GM19463 (cell line): Measurements from ENCODE around the gene RHOT2.

Source experiments
- ATAC-seq: cut with Tn5 transposase; IDR thresholded peaks from one replicate; pipeline ENCODE4 v1.9.1; 2021; ENCODE audit warnings: mild to moderate bottlenecking, moderate library complexity; ENCODE audit not compliant: unreplicated experiment

The RHOT2 gene

DNA sequence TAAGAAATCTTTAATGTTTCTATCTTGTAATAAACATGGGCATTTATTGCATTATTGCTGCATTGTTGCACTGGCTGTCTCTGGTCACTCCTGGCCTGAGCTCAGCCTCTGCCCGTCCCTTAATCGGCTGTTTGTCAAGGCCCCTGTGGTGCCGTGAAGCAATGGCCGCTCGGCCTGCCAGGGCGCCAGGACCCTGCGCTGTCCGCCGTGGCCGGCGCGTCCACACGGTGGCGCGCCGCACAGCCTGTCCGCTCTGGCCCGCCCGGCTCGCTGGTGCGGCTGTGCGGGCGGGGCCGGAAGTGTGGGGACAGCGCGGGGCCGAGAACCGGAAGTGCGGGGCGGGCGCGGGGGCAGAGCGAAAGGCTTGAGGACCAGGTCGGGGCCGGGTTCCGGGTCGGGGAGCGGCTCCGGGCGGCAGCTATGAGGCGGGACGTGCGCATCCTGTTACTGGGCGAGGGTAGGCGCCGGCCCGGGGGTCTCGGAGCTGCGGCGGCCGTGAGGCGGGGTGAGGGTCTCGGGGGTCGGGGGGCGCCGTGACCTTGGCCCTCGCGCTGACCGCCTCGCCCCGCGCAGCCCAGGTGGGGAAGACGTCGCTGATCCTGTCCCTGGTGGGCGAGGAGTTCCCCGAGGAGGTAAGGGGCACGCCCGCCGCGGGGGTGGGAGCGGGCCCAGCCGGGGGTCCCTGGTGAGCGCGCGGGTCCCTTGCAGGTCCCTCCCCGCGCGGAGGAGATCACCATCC is at the start of gene RHOT2:
TSS of gene RHOT2 (plus strand) at position 353 of the 739 bp plus-strand sequence. CDS start at position 421, 68 bp downstream.
- ATAC-seq, result peak; percentile 92

- ATAC-seq, result no peak
Observed at GRCh38 chr16:619476-620100, 48.3 kb upstream of the RHOT2 start.

GRCh38 chr16:620700-621525 is 47.0 kb upstream of the RHOT2 start:
- no peak for ATAC-seq

DNA sequence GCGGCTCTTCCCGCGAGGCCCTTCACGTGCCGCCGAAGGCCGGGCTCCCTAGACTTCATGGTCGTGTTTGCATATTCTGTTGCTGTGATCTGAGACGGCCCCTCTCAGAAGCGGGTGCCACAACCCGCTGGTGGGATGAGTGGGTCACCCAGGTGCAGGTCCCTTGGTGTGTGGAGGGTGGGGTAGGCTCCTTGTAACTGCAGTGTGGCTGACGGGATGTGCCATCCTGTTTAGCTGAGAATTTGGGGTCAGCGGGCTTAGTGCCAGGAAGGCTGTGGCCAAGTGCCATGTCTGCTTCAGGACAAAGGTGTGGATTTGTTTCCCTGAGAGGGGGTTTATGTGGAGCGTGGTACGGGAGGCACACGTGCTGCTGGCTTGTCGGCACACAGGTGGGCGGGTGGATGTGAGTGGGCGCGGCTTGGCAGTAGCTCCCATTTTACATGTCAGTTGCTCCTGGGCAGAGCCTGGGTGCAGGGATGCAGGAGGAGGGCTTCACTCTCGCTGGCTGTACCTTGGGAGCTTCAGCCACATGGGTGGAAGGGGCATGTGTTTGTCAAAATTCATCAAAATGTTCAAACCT is 46.3 kb upstream of the RHOT2 start:
- ATAC-seq, result no peak

DNA sequence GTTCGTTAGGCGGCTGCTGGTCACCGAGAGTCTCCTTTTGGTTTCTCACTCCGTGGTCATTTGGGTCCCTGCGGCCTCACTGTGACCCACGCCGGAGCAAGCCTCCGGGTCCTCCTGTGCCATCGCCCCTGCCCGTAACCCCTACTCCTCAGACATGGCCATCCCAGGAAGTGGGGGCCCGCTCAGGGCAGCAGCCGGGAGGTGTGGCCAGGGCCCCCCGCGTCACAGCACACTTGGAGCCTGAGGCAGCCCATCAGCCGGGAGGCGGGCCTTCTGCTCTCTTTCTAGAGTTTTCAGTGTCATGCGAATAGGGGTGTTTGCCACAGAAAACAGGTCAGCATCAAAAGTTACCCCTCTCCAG is 45.0 kb upstream of the RHOT2 start:
- ATAC-seq, result no peak

DNA sequence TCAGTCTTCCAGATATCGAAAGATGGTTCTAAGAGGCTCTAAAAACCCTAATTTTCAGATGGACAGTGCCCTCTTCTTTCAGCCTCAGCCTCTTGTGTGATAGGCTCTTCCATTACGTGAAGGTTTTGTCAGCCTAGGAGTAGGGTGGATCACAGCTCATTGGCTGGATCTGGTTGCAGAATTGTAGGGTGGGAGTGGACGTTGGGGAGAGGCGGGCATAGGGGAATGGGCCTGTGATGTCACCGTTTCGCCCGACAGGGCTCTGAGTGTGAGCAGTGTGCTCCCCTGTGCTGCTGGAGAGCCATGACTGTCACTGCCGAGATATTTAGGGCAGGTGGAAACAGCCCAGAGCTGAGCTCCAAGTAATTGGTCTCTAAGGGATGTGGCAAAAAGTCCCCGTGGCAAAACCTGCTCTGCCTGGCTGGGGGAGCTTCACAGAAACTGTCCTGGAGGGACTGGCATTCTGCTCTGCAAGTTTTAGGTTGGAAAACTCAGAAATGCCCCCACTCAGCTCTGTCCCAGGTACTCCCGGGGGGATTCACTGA is 43.3 kb upstream of the RHOT2 start:
- no peak for ATAC-seq

- no peak for ATAC-seq
Observed at GRCh38 chr16:625117-625976, 42.6 kb upstream of the RHOT2 start.

DNA sequence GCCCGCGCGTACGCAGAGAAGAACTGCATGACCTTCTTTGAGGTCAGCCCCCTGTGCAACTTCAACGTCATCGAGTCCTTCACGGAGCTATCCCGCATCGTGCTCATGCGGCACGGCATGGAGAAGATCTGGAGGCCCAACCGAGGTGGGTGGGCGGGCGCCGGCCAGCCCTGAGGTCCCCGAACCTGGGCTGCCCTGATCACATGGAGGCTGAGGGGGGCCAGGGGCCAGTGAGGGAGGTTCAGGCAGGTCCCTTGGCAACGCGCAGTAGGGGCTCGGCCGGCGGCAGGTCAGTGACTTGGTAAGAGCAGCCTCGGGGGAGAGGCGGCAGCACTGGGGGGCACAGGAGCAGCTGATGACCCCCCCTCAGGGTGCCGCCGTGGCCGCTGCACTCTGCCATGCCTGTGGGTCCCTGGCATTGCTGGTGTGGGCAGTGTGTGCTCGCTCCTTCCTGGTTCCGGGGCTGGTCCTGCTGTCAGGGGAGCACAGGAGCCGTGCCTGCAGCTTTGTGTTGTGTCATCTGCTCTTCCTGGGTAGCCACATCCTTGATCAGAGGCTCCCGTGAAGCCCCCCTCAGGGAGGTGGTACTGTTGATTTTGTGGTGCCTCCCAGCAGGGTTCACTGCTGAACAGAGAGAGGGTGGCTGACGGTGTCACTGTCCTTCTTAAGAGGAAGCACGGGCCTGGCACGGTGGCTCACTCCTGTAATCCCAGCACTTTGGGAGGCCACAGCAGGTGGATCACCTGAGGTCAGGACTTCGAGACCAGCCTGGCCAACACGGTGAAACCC is 41.8 kb upstream of the RHOT2 start:
- no peak for ATAC-seq

- no peak for ATAC-seq
Observed at GRCh38 chr16:626787-627453, 41.0 kb upstream of the RHOT2 start.

DNA sequence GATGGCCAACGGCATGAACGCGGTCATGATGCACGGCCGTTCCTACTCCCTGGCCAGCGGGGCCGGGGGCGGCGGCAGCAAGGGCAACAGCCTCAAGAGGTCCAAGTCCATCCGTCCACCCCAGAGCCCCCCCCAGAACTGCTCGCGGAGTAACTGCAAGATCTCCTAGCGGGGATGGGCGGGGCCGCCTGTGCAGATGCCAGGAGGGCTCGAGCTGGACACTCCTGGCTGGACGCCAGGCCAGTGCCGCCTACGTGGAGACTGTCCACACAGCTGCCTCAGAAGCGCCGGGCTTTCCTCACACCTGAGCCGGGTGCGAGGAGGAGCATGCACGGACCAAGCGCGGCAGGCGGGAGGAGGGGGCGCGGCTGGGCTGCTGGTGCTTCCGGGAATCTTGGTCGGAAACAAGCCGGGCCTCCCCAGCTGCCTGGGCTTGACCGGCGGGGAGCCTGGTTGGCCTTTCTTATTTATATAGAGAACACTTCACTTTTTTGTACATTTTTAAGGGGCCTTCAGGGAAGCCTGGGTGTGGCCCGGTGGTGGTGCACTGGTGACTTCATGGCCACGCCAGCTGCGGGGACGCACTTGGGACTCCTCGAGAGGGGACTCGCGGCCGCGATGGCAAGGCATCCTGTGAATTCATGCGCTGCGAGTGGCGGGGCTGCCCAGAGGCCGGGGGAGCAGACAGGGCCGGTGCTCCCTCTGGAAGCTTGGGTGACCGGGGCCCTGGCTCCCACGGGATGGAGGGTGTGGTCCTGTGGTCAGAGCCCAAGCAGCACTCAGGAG is 40.3 kb upstream of the RHOT2 start:
- ATAC-seq, result no peak

DNA sequence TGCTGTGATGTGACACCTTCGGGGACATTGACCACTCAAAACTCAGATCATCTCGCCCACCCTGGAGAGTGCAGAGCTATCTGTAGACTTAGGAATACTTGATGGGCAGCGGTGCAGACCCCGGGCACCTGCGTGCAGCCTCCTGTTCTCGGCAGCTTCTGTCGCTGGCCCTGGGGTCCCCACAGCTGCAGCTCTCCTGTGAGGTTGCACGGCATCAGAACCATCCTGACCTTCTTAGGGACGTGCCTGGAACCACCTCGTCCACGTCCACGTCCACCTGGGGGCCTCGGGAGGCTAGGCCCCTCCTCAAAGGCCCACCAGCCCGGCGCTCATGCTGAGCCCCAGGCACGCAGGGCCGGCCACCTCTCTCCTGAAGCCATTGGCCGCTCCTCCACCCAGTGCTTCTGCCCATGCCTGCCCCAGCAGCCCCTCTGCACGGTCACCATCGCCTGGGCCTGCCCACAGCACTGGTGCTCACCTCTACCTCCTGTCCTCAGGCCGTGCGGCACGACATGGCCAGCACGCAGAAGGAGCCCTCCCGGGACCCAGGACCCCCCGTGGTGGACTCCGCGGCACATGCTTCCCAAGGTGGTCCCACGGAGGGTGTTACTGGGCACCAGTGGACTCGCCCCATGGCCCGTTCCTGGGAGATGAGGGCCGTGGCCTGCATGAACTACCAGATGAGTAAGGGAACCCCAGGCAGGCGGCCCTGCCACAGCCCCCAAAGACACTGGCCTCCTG is 39.4 kb upstream of the RHOT2 start:
- ATAC-seq, result no peak

- no peak for ATAC-seq
Observed at GRCh38 chr16:629185-629832, 38.6 kb upstream of the RHOT2 start.

DNA sequence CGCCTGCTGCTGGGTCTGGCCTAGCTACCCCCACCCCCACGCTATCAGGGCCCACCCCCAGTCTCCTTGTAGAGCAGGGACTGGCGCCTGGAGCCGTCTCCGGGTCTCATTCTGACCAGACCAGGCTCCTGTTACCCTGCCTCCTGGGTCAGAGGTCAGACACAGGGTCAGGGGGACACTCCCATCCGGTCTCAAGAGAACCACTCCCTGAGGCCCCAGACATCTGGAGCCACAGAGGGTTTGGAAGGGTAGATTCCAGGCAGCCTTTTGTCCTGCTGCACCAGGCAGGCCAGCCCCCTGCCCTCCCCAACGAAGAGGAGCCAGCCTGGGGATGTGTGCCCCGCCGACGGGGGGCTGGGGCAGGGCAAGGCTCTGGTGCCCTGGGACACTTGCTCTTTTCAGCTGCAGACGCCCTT is 38.1 kb upstream of the RHOT2 start:
- ATAC-seq, result no peak

DNA sequence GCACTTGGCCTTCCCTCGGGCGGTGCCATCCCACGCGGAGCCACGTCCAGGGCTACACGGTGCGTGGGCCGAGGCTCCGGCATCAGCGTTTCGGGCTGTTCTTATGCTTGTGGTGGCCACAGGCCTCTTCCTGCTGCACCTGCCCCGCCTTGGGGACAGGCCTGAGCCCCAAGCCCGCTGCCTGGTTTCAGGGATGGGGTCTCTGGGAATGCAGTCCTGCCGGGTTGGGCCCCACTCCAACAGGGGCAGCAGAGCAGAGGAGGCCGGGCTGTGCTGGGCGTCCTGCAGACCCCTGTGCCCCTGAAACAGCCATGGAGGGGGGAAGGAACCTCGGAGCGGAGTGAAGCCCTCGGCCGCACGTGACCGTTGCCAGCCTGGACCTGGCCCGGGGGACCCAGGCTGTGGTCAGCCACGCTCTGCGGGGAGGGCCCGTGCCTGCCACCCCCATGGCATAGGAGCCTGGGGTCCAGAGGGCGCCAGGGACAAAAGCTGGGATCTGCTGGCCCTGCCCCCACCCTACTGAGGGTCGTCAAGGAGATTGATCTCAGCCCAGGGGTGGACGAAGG is 37.6 kb upstream of the RHOT2 start:
- no peak for ATAC-seq

DNA sequence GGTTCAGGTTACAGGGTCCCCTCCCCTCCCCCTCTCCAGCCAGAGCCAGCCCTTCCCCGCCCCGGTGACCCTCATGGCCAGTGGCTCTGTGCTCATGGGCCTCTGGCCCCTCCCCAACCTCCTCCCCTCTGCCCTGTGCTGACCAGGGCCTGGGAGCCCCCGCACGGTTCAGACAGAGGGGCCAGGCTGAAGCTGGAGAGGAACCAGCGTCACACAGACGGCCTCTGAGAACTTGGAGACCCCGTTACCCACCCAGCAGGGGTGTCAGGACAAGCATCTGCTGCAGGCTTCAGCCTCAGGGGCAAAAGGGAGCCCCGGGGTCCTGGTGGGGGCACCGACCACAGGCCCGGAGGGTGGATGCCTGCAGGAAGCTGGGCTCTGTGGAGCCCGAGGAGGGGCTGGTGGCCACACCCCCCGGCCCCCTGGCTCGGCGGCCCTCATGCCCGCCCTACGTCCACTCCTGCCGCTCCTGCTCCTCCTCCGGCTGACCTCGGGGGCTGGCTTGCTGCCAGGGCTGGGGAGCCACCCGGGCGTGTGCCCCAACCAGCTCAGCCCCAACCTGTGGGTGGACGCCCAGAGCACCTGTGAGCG is 37.0 kb upstream of the RHOT2 start, which contains the start of gene WFIKKN1:
TSS of gene WFIKKN1 (plus strand) at position 171 of the 591 bp plus-strand sequence. CDS start at position 440, 269 bp downstream.
- ATAC-seq, result no peak

- ATAC-seq, result no peak
Observed at GRCh38 chr16:631808-632358, 36.0 kb upstream of the RHOT2 start.
